Activated CD4-positive, CD25-positive, alpha-beta regulatory T cell treated with anti-CD3 and anti-CD28 coated beads, Interleukin-2, amount 50 U/mL, for 72 hours (primary cell): ENCODE results near the gene KLHL30.
"Not testable (repeated sequence)": the region's sequence is repeated elsewhere in the genome, so short reads cannot be mapped to it uniquely, and the experiment has no call there.

Source experiments
- DNase-seq: peaks from one replicate; pipeline ENCODE4 v3.0.0; 2021

KLHL30 gene

DNA sequence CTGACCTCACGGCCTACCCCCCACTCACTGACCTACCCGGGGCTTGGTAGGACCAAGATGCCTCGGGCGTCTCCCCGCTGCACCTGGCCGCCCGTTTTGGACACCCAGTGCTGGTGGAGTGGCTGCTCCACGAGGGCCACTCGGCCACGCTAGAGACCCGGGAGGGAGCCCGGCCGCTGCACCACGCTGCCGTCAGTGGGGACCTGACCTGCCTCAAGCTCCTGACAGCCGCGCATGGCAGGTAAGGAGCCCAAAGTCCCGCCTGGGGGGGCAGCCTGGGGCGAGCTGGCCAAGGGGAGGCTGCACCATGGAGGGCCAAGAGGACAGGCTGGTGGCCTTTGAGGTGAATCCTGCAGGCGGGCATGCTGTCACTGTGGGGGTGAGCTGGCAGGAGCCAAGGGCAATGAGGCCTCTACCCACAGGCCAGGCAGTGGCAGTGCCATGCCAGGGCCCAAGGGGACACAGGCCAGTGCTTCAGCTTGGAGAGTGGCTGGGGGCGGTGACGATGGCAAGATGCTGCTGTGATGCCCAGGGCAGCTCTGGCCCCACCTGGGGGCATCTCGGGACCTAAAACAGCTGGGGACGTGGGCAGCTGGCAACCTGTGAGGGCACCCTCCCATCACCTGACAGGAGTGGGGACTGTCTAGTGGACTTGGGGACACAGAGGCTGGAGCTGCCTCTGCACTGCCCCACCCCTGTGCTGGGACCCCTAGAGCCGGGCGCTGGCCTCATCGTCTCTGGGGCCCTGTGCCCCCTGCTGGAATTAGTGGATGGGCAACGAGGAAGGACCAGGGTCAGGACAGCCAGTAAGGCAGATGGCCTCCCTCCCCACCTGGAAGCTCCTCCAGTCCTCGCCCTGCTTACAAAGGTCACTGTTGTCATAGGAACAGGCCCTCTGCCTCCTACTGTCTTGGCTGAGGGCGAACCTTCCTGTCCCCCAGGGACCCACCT, 36.3 kb upstream of the KLHL30 start:
- no peak for DNase-seq

DNA sequence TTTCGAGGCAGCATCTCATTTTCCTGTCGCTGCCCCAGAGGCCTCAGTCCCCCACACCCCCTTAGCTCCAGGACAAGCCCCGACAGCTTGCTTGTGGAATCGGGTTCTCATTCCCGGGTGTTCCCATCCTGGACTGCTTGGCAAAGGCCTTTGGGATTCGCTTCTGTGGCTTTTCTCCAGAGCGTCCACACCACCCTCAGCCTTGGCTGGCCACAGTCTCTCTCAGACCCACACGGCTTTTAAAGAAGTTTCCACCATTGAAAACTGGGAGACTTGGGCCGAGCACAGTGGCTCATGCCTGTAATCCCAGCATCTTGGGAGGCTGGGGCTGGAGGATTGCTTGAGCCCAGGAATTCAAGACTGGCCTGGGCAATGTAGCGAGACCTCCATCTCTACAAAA, 35.6 kb upstream of the KLHL30 start:
- DNase-seq = no peak

DNA sequence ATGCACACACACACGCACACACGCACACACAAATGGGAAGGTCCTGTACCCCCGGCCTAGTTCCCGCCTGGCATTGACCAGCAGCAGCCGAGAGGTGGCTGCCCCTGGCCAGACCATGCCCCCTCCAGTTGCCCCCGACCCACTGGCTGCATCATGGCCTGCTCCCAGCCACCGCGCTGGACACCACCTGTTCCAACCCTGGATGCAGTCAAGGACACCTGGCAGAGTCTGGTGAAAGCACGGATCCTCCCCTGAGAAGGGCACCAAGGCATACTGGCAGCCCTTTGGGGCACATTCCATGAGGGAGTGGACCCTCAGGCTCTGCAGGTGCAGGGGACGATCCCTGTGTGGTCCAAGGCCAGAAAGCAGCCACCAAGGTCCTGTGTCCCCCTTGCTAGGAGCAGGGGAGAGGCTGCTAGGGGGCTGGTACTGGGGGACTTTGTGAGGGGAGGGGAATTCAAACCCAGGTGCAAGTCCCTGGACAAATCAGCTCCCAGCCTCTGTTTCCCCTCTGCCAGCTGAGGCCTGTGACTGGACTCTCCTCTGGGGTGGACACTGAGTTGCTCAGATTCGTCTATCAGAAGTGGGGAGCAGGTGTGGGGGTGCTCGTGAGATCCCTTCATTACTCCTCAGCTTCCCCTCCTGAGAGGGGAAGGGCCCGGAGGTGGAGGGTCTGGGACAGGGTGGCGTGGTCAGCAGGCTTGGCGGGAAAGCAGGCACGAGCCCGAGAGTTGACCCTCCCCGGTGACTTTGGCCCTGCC, 34.8 kb upstream of the KLHL30 start:
- no peak for DNase-seq

DNA sequence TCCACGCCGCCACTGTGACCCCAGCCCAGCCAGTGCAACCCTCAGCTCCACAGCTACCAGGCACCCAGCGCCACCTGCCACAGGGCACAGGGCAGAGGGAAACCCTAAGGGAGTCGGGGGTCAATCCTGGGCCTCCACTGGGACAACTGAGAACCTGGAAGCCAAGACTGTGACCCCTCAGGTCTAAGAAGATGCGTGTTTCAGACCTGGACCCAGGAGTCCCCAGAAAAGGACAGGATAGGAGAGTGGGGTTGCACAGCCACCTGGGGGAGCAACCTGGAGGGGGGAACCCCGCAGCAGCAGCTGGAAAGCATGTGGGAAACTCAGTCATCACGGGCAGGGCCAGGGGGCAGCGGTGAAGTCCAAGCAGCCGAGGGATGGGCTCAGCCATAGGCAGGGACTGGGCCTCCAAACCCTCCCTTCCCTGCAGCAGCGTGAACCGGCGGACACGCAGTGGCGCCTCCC, 34.2 kb upstream of the KLHL30 start:
- DNase-seq = no peak

DNA sequence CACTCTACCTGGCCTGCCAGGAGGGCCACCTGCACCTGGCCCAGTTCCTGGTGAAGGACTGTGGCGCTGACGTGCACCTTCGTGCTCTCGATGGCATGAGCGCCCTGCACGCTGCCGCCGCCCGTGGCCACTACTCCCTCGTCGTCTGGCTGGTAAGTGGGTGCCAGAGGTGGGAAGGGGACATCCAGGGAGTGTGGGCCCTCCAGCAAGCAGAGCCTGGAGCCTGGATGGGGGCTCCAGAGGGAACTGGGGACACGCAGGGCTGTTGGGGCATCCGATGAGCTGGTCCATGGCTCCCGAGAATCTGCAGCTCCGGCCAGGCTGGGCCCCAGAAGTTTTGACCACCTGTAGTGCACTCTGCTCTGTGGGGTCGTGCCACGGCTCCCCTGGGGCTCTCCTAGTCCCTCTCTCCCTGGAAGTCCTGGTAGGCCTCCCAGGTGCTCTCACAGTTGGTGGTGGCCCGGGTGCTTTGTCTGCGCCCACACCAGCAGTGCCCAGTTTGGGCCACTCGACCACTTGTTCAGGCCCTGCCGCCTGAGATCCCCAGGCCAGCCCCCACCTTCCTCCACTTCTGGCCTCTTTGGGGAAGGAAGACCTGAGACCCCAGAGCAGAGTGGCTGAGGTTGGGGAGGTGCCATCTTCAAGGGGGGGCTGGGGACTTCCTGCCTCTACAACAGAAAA, 33.6 kb upstream of the KLHL30 start:
- peak; percentile 20 for DNase-seq

DNA sequence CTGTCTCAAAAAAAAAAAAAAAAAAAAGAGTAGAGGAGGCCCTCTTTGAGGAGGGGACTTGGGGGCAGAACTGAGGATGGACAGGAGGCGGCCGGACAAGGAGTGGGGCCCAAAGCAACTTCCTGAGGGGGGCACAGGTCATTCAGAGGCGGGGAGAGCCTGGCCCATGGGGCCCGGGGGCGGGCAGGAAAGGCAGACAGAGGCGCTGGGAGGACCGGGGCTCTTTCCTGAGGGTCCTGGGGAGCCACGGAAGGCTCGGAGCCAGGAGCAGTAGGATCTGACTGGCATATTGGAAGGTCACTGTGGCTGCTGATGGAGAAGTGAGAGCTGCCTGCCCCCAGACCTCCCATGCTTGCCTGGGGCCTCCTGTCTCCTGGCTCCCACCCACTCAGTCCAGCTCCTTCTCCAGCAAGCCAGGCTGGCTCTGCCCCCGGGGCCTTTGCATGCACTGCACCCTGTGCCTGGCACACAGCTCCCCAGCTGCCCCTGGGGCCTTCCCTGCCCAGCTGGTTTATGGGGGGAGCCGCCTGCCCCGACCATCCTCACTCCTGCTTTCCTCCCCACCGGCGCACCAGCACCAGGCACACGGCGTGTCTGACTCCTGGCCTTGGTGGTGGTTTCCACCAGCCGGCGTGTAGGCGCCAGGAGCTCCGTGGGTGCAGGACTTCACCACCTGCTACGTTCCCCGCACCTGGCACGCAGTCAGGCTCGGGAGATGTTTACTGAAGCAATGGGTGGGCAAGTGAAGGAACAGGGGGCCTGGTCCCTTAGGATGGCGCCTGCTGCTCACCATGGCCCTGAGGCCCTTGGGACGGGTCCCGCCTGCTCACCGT, 32.7 kb upstream of the KLHL30 start:
- peak; percentile 23 for DNase-seq

DNA sequence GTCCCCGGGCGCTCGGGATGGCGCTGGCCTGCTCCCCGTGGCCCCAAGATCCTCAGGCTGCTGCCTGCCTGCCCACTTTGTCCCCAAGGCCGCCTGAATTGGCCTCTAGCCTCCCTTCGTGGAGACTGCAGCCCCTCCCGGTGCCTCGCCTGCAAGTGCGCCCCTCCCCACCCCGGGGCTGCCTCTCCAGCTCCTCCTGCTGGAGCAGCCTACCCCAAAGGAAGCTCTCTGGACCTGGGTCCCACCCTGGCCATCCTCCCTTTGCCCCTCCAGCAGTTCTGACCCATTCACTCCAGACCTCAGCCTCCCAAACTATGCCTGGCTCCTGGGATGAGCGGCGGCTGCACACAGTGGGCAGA, 32.1 kb upstream of the KLHL30 start:
- DNase-seq = peak; percentile 23

DNA sequence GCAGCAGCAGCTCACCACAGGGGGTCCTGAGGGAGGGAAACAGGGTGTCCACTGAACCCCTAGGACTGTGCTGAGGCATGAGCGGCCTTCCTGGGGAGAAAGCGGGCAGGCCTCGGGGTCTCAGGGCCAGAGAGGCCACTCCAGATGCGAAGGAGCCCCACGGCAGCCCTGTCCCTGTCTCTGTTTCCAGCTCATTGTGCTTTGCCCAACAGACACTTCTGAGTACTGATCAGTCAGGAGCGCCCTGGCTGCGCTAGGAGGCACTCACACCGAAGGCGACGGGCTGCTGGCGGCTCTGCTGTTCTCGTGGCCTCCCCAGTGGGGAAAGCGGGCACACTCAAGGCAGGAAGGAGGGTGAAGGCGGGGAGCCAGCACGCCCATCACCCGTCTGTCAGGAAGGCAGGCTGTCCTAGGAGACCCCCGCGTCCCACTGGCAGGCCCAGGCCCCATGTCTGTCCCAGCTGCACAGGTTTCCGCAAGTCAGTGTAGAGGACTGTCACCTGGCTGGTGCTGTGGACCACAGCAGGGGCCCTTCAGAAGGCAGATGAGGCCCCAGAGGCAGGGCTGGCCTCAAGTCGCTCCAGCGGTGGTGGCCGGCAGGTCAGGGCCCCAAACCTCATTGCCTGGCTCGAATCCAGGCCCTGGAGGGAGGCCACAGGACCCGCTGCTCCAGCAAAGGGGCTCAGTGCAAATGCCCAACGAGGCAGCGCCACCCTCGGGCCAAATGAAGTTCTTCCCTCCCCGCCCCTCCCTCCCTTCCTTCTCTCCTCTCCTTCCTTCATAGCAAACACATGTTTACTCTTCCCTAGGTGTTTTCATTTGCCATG, 31.6 kb upstream of the KLHL30 start:
- DNase-seq = peak; percentile 21

DNA sequence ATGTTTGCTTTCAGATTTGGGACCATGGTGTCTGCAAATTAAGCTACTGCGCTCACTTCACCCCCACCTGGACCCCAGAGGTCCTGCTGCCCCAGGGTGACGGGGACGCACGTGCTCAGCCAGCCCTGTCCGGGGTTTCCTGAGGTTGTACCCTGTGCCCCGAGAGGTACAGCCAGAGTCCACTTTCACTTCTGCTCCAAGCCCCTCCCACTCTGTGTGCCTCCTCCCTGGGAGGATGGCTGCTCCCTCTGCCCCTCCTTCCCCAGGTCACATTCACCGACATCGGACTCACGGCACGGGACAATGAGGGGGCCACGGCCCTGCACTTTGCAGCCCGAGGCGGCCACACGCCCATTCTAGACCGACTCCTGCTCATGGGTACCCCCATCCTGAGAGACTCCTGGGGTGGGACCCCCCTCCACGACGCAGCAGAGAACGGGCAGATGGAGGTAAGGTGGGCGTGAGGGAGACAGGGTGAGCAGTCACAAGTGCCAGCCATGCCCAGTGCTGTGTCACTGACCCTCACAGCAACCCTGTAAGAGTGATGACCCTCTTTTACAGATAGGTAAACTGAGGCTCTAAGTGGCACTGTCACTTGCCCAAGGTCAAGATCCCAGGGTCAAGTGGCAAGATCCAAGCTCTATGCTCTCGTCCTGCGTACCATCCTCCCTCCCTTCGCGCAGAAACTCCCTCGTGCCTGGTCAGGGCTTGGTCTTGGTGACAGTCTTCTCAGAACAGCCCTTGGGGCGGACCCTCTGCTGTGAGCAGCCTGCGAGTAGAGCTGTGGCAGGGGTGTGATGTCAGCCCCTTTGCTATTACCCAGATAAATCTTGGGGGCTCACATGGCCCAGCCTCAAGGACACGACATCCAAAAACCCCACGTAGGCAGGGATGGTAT, 30.7 kb upstream of the KLHL30 start:
- peak; percentile 25 for DNase-seq

DNA sequence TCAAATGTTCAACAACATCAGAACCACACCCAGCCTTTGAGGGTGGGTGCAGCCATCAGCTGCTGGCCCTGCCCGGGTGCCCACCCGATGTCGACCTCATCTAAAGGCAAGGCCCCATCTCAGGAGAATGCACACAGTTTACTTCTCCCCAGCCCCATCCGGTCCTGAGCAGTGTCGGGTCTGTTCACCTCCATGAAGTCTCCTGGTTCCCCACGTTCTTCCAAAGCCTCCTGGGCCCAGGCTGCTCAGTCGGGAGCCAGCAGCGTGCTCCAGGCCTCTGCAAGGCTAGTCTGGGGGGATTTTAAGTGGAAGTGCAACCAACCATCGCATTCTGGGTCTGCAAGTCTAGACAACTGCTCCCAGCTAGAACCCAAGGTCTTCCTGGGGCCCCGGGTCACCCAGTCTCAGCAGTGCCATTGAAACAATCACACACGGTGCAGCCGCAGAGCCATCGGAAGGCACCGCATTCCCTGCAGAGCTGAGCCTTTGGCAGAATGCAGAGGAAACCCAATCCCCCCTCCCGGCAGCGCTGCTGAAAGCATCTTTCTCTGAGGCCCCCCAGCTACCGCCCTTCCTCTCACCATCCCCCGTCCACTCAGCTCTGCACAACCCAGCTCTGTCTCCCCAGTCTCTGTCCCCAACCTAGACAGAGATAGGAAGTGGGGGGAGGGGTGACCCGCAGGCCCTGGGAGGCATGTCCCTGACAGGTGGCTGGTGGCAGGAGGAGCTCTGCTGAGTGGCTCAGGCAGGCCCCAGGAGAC, 29.9 kb upstream of the KLHL30 start:
- peak; percentile 26 for DNase-seq

DNA sequence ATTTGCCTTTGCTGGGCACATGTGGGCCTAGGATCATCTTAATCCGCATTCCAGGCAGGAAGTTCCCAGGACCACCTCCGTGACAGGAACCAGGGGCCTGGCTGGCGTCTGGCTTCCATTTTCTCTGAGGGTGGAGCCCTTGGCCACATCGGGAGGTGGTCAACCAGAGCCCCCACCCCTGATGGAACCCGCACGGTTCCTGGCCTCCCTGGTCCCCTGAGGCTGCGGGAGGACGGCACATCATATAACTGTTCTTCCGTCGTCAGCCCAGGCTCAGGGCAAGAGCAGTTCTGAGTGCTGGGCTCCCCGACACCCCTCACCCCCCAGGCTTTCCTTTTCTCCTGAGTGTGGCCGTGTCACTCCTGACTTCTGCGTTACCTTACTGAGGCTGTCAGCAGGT, 24.9 kb upstream of the KLHL30 start:
- no peak for DNase-seq

DNA sequence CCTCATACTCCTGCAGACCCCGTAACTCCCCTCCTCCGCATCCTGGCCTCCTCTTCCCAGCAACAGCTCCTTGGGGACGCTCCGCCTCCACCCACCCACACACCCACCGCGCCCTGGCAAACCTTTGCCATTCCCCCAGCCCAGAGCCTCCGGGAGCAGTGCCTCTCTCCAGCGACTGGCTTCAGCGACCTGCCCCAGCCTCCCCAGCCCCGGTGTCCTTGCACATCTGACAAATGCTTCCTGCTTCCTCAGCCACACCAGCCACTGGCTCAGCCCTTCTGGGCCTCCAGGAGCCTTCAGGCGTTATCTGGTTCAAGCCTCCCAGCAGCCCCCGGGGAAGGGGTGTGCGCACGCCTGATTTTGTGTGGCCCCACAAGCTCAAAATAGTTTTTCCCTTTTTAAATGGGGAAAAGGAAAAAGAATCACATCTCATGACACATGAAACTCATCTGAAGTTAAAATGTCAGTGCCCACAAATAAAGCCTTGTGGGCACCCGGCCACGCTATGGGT, 24.1 kb upstream of the KLHL30 start:
- no peak for DNase-seq

DNA sequence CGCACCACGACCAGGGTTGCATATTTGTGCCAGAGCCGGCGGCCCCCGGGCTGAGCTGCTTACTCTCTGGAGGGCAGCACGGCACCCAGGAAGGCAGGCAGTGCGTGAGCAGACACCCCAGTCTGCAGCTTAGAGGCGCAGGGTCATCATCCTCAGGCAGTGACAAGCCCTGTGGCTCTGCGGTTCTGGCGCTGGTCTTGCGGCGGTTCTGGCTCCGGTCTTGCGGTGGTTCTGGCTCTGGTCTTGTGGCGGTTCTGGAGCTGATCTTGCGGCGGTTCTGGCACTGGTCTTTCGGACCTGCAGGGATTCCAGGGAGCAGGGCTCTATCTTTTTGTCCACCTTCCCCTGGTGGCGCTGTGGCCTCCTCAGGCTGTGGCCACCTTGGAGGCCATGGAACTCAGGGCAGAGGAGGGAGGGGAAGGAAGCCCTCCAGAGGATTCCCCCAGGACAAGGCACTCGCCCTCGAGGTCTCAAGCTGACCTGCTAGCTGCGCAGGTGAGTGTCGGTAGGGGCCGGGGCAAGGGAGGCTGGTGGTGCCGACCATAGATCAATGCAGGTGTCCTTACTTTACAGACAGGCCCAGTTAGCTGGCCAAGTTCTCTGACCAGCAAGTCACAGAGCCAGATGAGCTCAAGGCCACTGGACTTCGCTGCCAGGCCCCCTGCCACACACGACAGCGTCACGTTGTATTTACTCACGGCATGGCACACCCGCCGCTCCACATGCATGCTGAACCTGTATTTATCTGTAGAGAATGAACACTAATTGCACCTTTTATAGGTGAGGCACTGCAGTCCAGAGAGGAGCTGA, 23.4 kb upstream of the KLHL30 start:
- DNase-seq = no peak

DNA sequence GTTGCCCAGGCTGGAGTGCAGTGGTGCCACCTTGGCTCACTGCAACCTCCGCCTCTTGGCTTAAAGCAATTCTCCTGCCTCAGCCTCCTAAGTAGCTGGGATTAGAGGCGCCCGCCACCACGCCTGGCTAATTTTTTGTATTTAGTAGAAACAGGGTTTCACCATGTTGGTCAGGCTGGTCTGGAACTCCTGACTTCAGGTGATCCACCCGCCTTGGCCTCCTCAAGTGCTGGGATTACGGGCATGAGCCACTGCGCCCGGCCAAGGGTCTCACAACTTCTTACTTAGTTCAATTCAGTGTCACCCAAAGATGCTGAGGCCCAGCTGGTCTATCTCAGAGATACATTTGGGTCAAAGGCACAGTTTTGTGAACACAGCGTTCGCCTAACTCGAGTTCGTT, 22.8 kb upstream of the KLHL30 start:
- DNase-seq = not testable (repeated sequence)

DNA sequence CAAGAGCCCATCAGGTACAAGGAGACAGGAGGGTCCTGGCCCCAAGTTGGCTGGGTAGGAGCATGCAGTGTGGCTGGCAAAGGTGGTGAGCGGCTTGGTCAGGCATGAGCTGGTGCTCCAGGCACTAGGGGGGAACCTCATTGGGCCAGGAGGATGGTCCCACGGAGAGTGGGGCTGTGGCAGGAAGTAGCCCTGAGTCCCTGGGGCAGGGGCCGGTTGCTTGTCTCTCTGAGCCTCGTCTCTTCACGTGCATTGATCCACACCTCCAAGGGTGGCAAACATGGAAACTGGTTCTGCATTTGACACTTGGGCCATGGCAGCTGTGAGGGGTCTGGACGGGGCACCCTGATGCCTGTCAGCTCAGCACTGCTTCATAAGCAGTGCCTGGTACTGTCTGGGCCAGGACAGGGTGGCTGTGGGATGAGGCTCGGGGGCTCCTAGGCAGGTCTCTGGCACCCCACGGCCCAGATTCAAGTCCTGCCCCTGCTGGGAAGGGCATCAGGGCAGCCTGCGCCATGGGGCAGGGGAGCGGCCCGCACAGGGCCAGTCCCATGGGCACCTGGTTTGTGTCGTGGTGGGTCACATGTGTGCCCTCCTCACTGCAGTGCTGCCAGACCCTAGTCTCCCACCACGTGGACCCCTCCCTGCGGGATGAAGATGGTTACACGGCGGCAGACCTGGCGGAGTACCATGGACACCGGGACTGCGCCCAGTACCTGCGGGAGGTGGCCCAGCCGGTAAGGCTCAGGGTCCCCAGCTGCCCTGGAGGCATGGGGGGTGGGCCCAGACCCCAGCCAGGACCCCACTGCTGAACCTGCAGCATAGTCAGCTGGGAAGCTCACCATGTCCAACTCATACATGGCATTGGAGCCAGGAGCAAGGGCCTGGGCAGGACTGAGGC, 21.9 kb upstream of the KLHL30 start:
- no peak for DNase-seq

DNA sequence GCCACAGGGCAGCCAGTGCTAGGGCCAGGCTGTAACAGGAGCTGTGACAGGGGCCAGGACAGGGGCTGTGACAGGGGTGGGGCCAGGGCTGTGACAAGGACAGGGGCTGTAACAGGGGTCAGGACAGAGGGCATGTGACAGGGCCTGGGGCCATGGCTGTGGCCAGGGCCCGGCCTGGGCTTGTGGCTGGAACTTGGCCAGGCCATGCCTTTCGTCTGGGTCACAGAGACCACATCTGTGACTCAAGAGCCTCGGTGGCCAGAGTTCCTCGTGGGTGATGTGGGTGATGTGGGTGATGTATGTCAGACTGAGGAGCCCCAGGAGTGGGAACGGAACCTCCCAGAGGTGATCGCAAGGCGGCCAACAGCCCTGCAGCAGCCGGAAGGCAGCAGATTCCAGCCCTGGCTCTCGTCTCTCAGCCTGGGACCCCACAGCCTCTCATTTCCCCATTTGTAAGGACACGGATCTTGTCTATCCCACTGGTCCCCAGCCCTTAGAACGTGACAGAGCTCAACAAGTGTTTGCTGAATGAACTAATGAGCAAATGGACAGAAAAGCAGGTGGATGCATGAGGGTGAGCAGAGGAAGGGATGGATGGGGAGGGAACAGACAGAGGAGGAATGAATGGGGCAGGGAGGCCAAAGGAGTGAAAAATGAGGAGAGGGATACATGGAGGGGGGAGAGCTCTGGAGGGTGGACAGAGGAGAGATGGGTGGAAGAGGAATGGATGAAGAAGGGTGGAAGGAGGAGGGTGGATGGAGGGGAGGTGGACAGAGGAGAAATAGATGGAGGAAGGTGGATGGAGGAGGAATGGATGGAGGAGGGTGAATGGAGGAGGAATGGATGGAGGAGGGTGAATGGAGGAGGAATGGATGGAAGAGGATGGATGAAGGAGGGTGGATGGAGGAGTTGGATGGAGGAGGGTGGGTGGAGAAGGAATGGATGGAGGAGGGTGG, 21.0 kb upstream of the KLHL30 start:
- no peak for DNase-seq
